NCI-H446 (cell line): ENCODE data around the gene TLK1.

Source experiments
- DNase-seq, 2 experiments: peaks; one replicate each; lab custom pipeline; 2025; lab: John Stamatoyannopoulos, UW

The TLK1 gene

DNA sequence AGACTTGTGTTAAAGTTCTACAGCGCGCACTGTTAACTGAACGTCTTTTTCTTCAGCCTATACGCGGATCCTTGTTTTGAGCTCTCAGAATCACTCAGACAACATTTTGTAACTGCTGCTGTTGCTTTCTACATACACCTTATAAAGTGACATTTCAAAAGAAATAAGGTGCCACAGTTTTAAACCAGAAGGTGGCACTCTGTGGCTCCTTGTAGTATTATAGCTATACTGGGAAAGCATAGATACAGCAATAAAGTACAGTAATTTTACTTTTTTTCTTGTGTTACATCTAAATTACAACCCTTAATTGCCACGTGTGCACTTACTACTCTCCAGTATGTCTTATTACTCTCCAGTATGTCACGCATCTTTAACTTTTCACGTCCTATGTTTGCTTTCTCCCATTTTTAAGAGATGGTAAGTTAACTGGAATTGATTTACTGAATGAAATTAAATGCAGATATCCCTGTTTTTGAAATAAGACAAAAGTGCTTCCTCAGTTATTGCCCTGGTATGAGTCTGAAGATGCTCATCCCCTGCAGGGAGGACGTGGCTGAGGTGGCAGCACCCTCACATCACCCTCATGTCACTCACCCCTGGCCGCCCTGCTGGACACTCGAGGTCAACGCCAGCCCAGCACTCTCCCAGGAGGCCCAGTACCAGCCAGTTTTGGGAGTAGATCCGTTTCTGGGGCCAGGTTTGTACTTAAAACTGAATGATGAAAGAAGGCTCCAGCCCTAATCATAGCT is 193.9 kb downstream of the TLK1 start:
- DNase-seq = no peak

DNA sequence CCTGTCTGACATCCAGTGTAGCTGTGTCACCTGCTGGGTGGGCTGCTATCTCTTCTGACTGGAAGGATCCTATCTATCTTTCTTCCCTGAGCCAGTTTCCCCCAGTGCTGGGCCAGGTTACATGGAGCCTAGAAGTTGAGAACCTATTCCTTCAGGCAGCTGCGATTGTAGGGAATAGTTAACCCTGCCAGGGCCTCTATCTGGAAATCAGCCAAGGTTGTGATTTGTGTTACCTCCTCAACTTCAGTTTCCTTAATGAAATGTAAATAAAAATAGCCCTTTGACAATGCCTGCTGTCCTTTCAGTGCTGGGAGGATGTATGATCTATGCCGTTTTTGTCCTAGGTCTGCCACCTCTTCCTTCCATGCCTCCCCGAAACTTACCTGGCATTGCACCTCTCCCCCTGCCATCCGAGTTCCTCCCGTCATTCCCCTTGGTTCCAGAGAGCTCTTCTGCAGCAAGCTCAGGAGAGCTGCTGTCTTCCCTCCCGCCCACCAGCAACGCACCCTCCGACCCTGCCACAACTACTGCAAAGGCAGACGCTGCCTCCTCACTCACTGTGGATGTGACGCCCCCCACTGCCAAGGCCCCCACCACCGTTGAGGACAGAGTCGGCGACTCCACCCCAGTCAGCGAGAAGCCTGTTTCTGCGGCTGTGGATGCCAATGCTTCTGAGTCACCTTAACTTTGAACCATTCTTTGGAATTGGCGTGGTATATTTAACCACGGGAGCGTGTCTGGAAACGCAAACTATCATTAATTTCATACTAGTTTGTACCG is 195.1 kb downstream of the TLK1 start:
- DNase-seq = no peak

DNA sequence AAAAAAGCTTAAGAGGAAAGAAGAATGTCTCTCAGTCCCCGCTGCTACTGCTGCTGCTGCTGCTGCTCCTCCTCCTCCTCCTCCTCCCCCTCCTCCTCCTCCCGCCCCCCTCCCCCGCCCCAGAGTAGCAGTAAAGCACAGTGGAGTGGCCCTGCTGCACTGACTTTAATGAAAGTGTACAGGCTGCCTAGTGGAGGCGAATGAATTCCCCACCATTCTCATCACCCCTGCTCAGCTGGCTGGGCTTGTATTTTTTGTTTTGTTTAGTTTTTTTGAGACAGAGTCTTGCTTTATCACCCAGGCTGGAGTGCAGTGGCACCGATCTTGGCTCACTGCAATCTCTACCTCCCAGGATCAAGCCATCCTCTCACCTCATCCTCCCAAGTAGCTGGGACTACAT is 197.3 kb downstream of the TLK1 start:
- no peak for DNase-seq

- DNase-seq = no peak
Observed at GRCh38 chr2:170953941-170954340, 206.8 kb downstream of the TLK1 start.

DNA sequence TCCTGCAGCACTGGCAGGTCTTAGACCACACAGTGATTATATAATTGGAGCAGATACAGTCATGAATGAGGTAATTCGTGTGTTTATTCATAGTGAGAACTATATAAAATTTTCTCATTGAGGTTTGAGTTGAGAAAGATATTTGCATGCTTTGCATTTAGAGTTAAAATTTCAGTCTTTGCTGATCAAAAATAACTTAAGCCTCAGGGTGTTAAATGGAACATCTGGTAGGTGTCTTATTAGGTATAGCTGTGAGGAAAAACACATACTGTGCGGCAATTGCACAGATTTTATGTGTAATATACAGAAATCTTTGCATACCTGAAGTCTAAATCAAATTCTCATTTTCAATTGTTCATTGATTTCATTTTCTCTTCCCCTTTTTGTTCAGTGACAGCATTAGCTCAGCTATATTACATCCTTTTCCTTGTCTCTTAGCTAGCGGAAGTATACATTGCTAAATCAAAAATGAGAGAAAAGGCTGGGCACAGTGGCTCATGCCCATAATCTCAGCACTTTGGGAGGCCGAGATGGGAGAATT is 210.4 kb downstream of the TLK1 start:
- DNase-seq = no peak

GRCh38 chr2:170949415-170949814 is 211.3 kb downstream of the TLK1 start:
- DNase-seq = no peak

DNA sequence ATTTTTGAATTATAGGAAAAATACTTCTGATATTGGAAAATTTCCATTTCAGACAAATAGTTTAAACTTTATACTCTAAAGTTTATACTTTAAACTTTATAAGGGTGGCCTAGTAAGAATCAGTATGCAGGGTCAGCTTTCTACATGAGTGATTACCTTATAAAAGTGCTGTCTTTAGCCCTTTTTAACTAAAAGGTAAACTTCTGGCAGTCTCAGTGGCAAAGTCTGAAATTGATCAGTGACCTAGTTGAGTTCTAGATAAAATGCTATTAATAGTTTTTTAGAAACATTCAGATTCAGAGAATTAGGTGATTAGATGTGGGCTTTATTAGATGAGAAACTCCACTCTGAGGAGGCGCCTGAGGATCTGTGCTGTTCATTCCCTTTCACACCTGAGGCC is 216.1 kb downstream of the TLK1 start:
- no peak for DNase-seq

- no peak for DNase-seq
Observed at GRCh38 chr2:170943596-170943995, 217.1 kb downstream of the TLK1 start.

DNA sequence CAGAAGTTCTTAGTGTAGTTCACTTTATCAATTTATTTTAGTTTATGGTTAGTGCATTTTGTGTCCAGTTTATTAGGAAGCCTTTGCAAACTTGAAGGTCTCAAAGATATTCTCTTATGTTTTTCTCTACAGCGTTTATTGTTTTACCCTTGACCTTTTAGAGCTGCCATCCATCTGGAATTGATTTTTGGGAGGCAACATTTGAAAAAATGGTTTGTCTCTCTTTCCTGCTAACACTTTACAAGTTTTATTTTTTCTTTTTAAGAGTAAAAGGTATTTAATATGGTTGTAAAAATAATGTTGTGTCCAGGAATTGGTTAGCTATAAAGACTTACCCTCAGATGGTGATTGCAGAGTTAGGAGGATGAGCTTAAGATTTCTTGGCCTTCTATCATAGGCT is 217.7 kb downstream of the TLK1 start:
- no peak for DNase-seq

- DNase-seq = no peak
Observed at GRCh38 chr2:170942615-170943014, 218.1 kb downstream of the TLK1 start.
